DMS 273 treated with DMSO at 0.1 percent for 48 hours (cell line): ENCODE data around the gene PLXNA4.

Experiments used
- DNase-seq: peaks from one replicate; lab custom pipeline; 2025; lab: John Stamatoyannopoulos, UW

PLXNA4 gene

GRCh38 chr7:132353936-132354335 is 222.3 kb downstream of the PLXNA4 start:
- no peak for DNase-seq

GRCh38 chr7:132352800-132353199 is 223.5 kb downstream of the PLXNA4 start:
- no peak for DNase-seq

- DNase-seq = no peak
These were observed 224.2 kb downstream of the PLXNA4 start for GRCh38 chr7:132351954-132352499.

DNA sequence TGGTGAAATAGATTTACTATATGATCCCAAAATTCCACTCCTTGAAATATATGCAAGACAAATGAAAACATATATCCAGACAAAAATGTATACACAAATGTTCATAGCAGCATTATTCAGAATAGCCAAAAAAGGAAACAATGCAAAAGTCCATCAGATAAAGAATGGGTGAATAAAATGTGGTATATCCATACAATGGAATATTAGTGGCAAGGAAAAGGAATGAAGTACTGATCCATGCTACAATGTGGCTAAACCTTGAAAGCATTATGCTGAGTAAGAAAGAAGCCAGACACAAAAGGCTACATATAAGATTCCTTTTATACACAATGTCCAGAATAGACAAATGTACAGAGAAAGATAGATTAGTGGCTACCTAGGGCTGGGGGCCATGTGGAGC is 225.5 kb downstream of the PLXNA4 start:
- no peak for DNase-seq

- DNase-seq = no peak
These were observed 227.2 kb downstream of the PLXNA4 start for GRCh38 chr7:132349075-132349474.

DNA sequence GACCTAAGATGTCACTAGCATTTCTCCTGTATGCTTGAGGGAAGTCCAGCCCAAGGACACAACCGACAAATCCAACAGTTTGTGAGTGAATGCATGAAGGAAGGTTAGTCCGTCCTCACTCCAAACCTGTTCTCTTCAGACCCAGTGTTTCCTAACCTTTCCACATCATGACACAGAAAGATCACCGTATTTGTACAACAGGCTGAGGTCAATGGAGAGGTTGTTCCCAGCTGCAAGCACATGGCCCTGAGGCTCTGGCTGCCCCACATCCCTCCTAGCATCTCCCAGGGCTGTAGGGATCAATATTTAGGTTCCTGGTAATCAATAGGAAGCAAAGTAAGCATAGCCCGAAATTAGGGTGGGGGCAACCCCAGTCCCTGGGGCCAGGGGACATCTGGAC is 227.9 kb downstream of the PLXNA4 start:
- DNase-seq = no peak

DNA sequence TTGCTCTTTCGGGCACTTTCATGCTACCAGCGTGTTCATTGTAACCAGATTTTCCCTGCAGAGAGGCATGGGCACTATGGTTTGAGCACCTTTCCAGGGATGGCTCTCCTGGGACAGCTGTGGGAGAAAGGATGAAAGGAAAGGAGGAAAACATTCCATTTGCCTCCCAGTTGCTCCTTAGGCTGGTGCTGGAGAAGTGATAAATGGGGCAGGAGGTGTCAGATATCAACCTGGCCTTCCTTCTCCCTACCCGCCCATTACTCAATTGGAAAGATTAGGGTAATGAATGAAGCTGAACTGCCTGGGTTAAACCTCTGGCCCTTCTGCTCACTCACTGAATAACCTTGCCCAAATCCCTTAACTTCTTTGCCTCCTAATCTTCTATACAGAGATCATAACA is 228.4 kb downstream of the PLXNA4 start:
- no peak for DNase-seq

GRCh38 chr7:132347123-132347522 is 229.1 kb downstream of the PLXNA4 start:
- no peak for DNase-seq

DNA sequence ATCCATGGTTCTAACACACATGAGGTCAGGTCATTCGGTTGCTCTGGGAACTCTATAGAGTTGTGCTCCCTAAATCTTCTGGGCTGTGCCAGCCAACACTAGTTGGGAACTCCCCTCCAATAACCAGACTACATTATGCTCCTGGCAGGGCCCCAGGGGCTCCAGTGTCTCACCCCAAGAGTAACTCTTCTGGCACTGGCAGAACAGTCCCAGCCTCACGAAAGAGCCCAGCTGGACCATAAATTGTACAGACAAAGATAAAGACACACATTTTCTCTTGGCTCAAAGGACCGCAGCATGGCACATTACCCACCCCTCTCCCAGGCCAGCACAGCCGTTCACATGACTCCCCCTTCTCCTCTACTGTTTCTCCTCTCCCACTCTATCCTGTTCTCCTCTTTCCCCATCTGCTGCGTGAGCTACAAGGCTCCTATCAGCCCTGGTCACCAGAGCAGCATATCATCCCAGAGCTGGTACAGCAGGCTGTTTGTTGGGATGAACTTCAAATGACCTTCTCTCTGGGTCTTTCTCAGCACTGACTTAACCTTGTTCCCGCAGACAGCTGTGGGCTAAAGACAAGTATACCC is 230.6 kb downstream of the PLXNA4 start:
- no peak for DNase-seq

DNA sequence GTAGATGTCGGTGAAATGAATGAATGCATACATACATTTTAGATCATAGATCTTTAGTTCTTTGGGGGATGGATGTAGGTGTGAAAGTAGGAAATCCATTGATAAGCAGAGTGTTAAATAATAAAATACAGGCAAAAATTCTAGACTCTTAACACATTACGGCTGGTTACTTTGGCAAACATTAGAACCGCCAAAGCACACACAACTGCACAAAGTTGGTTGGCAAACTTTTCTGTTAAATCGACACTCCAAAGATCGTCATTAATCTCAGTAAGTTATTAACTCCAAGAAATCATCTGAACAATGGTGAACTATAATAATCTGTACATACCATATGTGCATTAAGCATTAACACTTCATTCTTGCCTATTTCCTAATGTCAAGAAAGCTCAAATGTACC is 231.2 kb downstream of the PLXNA4 start:
- DNase-seq = no peak

GRCh38 chr7:132343199-132343598 is 233.1 kb downstream of the PLXNA4 start:
- DNase-seq = no peak

- DNase-seq = no peak
These were observed 238.7 kb downstream of the PLXNA4 start for GRCh38 chr7:132337450-132338080.

DNA sequence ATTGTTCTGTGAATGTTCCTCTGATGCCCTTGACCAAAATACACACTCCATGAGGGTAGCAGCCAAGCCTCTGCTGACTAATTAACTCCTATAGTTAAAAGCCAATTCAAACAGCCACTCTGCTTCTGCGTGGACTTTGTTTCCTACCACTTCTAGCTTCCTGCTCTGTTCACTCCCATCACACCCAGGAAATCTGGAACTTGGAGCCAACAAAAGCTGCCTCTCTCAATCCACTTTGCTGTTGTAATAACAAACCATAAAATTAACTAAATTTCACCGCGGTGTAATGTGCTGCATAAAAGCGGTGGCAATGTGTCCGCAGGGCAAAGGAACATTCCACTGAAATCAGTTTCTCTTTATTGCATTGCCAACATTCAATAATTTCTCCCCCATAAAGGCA is 239.5 kb downstream of the PLXNA4 start:
- no peak for DNase-seq

DNA sequence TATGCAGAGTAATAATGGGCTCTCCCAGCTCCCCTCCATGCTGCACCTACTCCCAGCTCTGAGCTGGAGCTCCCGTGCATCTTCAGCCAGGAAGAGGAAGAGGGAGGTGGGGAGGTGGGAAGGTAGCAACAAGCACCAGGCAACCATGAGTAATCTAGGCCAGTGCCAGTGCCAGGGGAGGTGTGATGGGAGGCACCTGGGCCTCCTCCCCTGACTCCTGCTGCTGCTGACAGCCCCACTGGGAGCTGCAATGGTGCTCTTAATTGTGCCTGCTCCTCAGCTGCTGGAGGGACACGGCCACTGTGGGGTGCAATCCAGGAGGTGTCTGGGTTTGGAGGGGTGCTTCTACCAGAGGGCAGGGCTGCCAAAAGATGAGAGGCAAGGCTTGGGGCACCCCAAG is 243.0 kb downstream of the PLXNA4 start:
- no peak for DNase-seq

DNA sequence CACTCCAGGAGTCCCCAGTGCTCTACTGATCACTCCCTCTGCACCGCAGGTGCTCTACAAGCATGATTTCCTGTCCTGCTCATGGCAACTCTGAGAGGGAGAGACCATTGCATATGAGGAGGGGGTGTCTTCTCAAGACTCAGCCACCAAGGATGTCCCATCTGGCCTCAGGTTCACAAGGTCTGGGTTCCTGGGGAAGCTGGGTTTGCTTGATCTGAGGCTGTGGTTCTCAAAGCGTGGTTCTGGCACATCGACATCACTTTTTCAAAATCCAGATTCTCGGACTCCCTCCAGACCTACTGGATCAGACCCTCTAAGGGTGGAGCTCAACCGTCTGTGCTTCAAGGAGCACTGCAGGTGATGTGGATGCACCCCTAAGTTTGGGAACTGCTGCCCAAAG is 247.5 kb downstream of the PLXNA4 start:
- no peak for DNase-seq

DNA sequence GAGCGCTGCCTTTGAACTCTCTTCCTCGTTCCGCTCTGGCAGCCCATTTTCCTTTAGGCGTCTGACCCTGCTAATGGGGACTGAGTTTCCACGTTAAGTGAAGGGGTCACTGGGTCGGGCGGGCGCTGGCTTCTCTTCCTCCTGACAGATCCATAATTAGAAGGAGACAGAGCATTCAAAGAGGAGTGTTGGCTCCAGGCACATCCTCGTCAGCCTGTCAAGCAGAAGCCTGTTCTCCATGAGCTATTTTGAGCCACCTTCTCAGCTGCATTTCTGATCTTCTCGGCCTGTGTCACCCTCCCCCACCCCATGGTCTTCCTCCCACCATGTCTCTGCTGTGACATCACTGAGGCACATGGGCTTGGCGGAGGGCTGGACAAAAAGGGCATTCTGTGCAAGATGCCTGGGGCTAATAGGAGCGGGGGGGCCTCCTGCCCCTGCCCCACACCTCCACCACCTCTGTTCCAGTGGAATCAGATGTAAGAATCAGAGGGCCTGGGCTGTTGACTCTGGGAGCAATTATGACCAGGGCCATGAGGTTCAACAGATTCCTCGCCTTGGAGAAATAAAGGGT is 248.1 kb downstream of the PLXNA4 start:
- DNase-seq = no peak

DNA sequence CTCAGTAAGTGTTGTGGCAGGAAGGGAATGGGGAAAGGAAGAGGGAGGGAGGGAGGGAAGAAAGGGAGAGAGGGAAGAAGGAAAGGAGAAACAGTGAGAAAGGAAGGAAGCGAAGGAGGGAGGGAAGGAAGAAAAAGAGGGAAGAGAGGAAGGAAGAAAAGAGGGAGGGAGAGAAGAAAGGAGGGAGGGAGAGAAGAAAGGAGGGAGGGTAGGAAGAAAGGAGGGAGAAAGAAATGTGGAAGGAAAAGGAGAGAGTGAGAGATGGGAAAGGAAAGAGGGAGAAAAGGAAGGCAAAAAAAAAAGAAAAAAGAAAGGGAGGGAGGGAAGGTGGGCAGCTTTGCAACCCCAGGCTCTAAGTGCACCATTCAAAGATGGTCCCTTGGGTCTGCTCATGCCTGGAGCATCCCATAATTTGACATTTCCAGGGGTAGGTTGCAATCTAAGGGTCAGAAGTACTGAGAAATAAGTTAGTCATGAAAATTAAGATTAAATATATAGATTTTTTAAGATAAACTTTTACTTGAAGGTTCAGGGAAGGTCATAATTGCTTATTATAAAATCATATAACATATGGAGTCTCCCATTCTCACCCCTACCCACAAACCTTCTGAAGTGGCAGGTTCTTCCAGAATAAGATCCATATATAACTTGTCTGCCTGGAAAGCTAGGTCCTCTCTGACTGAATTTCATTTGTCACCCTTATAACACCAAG is 249.2 kb downstream of the PLXNA4 start:
- no peak for DNase-seq

- no peak for DNase-seq
These were observed 253.3 kb downstream of the PLXNA4 start for GRCh38 chr7:132322970-132323369.

GRCh38 chr7:132321387-132321786 is 254.9 kb downstream of the PLXNA4 start:
- peak; percentile 32 for DNase-seq

DNA sequence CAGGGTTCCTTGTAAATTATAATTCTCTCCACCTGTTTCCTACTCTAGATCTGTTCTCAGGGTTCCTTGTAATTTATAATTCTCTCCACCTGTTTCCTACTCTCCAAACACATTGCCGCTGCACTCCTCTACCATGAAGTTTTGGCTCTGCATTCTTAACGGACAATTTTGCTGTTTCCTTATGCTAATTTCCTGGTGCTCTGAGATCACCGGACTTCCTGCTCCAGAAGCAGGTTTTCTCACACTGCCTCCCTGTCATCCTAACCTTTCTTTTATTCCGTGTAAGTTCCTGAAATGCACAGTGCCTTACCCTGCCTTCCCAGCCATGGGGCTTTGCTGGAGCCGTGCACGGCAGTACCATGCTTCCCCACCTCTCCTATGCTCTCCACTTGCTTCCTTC is 256.8 kb downstream of the PLXNA4 start:
- DNase-seq = no peak

DNA sequence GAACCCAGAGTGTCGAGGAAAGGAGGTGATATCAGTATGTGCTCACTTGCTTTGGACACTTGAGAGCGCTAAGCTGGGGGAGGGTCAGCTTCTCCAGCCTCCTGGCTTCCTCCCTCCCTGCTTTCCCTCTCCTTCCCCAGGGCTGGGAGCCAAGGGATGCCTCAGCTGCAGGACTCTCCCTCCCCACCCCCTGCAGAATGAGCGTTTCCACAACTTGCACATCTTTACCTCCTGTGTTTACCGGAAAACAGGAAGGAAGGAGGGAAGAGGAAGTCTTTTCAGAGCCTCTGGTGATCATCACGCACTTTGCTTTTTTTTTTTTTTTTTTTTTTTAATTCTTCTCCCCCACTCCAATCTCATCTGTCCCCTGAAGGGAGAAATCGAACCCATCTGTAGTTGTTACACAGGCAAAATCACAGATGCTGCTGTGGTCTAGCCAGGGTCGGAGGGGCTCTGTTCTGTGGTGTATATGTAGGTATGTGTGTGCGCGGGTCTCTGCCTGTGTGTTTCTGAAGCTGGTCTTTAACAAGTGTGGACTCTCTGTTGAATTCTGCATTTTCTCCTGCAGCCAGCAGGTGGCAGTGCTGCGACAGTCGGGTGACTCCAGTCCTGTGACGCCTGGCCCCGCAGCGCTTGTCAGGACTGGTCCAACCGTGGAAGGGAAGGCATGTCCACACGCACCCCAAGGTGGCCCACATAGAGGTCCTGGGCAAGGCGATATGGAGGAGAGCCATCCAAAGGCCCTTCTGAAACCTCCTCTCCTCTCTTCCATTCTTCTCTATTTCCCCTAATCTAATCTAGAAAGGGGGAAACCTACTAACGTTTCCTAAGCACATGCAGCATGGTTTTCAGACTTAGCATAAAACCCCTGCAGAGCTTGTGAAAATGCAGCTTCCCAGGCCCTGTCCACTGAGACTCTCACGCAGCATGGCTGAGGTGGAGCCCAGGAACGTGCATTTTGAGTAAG is 257.6 kb downstream of the PLXNA4 start:
- peak; percentile 71 for DNase-seq
